NCI-H2029 (cell line): ENCODE data around the gene ESR2.
"Not testable (repeated sequence)": the region's sequence is repeated elsewhere in the genome, so short reads cannot be mapped to it uniquely, and the experiment has no call there.

Experiments used
- DNase-seq: peaks from one replicate; lab custom pipeline; 2025; lab: John Stamatoyannopoulos, UW

The ESR2 gene

DNA sequence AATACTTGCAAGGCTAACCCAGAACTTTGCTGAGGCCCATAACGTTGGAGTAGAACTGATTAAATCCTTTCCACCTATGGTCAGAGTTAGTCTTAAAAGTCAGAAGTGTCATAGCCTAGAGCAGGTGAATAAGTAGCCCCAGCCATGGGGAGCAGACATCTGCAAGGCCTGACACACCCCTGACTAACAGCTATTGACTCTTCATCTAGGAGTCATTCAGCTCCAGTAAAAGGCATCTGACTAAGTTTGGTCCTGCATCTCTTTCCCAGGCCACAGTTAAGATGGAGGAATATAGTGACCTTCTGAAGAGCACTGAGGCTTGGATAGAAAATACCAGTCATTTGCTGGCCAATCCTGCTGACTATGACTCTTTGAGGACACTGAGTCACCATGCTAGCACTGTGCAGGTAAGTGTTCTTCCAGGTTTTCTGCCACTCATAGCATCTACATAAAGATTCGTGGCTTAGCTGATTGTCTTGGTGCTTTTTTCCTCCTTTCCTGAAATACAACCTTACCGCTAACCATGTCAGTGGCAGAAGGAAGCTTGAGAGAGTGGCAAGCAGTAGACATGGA, 212.9 kb downstream of the ESR2 start:
- no peak for DNase-seq

DNA sequence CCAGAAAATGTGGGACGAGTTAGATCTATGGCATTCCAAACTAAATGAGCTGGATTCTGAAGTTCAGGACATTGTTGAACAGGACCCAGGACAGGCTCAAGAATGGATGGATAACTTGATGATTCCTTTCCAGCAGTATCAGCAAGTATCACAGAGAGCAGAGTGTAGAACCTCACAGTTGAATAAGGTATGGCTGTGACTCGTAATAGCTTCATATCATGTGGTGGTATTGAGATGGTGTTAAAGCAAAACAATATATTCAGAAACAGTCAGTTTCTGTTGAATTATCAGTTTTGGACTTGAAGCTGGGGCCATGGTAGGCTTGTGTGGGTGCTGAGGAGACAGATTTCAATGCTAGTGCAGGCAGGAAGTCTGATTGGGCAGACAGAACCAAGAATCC, 213.7 kb downstream of the ESR2 start:
- DNase-seq, result no peak

DNA sequence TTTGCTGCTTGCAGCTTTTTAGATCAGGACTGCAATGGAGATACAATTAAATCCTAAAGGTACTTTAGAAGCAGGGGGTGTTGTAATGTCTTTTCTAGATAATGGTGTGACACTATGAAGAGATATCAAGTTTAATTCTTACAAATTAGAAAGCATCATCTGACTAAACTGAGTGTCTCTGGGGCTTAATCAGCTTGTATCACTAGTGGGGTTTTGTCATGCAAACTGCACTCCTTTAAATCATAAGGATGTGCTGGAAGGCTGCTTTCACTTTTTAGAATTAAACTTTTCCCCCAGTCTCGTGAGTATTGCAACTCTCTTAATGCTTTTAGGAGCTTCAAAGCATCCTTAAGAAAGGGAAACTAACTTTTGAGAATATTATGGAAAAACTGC, 218.6 kb downstream of the ESR2 start:
- DNase-seq, result no peak

DNA sequence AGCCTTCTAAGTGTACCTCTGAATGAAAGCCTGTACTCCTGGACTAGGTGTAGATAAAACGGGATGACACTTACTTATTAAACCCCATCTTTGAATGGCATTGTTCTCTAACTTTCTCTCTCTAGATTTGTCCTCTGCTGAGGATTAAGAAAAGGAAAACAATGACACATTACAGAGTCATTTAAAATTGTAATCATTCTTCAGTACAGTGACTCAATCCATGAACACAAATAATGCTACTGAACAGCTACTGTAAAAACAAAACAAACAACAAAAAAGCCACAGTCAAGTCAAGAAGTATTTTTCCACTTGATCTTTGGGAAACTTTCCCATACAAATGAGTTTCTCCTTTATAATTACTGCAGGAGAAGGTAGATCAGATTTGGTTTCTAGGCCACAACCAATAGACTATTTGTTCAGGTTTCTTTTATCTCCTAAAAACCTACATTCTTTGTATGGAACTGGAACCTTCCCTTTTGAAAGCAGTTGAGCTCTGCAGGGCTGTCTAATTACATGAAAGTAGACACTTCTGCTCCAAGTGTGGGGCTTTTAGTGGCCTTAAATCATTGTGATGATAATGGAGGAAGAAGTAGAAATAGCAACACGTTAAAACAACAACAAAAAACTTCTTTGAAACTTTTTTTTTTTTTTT, 219.1 kb downstream of the ESR2 start:
- no peak for DNase-seq

DNA sequence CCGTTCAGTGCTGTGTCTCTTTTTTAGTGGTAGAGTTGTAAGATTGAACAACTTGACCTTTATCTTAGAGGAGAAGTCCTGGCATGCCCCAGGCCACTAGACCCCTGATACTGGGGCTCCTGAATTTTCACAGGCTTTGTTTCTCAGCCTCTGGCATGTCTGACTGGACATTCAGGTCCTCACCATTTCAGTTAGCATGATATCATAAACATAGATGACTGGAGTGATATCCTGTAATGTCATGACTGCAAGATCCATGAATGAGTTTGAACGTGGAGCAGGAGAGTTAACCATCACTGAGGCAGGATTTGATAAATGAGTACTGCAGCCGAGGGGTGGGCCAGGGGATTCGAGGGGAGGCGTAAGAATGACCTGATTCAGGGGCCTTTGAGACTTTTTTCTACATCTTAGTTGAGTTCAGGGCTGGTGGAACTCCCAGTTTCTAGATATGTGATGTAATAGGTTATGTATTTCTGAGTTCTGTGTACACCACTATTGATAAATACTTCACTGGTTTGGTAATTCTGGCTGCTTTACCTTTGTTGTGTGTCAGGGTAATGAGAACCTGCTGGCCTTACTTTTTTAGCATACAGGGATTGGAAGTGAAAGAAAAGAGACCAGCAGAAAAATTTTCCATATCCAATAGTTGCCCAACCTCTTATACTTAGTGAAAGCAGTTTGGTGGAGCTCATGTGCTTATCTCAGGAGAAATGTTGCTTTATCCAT, 224.4 kb downstream of the ESR2 start:
- no peak for DNase-seq

DNA sequence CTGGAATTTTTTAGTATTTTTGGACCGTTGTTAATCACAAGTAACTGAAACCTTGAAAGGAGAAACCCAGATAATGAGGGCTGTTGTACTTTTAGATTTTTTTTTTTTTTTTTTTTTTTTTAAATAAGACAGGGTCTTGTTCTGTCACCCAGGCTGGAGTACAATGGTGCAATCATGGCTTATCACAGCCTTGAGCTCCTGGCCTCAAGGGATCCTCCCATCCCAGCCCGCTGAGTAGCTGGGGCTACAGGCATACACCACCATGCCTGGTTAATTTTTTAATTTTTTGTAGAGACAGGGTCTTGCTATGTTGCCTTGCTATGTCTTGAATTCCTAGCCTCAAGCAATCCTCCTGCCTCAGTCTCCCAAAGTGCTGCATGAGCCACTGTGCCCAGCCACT, 229.7 kb downstream of the ESR2 start:
- DNase-seq, result no peak

DNA sequence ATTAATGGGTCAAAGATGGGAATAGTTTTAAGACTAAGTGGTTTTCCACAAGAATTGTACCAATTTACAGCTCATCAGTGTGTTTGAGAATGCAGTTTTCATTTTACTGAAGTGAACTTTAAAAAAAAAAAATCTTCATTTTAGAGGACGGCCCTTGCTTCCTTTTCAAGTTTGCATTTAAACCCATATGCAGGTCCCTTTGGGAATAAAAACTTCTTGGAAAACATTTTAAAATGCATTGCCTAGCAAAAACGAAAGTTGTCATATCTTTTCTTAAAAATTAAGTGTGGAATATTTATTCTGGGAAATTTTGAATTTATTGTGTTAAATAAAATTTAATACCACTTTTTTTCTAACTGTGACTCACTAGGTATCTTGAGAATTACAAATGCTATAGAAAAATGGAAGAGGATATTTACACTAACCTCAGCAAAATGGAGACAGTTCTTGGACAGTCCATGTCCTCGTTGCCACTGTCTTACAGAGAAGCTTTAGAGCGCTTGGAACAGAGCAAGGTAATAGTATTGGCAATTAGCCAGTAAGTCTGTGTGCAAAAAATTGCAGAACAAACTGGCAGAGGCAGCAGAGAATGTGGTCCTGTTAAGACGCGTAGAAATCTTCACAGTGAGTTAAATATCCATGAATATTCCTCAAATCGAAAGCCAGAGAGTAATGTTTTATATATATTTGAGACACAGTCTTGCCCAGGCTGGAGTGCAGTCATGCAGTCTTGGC, 231.6 kb downstream of the ESR2 start:
- no peak for DNase-seq

DNA sequence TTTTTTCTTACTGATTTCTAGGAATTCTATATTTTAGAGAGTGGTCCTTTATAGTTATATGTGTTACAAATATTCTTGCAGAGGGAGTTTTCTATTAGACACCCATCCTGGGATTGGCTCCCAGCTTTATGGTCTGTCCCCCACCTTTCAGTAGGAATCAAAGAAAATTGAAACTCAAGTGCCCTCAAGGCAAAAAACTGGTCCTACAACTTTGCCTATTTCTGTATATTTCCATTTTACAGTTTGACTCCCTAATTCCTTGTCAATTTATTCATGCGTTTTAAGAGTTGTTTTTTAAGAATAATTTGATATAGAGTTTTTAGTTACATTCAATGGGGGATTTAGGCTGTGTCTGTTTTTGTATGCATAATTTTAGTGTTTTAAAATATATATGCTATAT, 232.5 kb downstream of the ESR2 start:
- DNase-seq, result no peak

DNA sequence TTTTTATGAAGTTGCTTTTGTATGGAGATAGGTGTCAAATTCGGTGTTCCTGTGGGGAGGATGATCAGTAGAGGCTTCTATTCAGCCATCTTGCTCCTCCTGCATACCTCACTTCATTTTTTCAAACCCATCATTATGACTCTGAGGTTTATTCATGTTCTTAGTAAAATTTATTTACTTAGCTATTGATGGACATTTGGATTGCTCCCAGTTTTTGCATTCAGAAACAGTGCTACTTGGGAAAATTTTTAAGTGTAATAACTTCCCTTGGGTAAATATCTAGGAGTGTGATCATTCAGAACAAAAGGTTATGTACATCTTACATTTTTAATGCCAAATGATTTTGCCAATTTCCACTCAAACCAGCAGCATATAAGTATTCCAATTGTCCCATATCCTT, 233.1 kb downstream of the ESR2 start:
- no peak for DNase-seq

DNA sequence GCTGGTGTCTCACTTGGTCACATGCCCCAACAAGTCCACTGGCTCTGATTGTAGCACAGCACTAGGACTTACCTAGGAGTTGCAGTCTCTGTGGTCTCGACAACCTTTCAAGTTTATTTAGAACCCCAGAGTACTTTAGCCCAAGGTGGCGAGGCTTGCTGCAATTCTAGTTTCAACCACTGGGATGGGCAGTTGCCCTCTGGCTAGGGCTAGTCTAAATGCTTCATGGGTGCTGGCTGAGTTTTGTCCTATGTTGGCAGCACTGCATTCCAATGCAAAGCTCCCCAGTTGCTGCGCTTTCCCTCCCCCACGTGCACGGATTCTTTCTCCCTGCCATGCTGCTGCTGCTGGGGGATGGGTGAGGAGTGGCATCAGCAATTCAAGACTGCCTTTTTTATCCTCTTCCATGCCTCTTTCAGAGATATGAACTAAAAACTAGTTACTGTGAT, 233.5 kb downstream of the ESR2 start:
- no peak for DNase-seq

DNA sequence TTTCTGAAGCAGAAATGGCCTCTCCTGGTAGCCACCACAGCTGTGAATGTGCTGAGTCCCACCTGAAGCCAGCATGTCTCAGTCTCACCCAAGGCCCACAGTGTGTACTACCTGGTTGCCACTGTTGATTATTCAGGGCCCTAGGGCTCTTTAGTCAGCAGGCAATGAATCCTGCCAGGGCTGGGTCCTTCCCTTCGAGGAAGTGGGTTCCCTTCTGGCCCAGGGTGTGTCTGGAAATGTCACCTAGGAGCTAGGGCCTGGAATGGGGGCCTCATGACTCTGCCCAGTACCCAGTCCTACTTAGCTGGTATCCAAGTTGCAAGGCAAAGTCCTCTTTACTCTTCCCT, 234.0 kb downstream of the ESR2 start:
- no peak for DNase-seq

DNA sequence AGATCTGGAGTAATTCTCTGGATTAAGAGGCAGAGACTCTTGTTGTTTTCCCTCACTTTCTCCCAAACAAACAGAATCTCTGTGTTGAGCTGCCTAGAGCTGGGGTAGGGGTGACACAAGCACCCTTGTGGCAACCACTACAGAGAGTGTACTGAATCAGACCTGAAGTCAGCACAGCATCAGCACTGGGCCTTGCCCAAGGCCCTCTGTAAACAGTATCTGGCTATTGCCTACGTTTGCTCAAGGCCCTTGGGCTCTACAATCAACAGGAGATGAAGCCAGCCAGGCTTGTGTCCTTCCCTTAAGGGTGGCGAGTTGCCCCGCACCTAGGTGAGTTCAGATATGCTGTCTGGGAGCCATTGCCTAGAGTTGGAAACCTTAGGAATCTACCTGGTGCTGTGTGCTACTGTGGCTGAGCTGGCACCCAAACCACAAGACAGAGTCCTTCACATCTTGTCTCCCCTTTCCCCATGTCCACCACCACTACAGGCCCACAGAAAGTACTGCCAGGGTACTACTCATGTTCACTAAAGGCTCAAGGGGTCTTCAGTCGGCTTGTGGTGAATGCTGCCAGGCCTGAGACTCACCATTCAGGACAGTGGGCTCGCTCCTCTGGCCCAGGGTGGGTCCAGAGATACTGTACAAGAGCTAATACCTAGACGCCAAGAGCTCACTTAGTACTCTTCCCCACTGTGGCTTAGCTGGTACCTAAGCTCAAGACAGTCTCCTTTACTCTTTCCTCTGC, 234.5 kb downstream of the ESR2 start:
- no peak for DNase-seq

DNA sequence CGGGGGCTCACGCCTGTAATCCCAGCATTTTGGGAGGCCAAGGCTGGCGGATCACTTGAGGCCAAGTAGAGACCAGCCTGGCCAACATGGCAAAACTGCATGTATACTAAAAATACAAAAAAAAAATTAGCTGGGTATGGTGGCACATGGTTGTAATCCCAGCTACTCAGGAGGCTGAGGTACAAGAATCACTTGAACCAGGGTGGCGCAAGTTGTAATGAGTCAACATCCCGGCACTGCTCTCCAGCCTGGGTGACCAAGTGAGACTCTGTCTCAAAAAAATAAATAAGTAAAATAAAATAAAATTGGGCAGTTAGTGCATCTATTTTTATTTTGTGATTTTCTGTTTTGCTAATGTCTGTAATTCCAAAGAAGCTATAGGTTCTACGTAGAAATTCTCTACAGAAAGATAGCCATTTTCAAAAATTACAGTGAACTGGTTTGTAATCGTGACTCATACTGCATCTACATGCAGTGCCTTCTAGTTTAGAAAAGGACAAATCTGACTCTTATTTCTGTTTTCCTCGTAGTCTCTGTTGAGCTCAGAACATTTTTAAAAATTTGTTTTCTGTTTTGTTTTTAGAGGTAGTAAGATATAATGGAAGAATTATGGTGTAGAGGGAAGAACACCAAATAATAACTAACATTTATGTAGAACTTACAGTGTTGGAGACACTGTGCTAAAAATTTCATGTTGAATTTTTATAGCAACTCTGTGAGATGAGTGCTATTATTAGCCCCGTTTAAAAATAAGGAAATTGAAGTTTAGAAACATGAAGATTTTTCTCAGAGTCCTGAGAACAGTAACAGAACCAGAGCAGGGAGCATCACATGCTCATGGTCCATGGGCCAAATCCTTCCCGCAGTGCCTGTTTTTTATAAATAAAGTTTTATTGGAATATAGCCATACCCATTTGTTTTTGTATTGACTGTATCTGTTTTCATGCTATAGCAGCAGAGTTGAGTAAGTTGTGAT, 240.2 kb downstream of the ESR2 start:
- DNase-seq, result no peak

DNA sequence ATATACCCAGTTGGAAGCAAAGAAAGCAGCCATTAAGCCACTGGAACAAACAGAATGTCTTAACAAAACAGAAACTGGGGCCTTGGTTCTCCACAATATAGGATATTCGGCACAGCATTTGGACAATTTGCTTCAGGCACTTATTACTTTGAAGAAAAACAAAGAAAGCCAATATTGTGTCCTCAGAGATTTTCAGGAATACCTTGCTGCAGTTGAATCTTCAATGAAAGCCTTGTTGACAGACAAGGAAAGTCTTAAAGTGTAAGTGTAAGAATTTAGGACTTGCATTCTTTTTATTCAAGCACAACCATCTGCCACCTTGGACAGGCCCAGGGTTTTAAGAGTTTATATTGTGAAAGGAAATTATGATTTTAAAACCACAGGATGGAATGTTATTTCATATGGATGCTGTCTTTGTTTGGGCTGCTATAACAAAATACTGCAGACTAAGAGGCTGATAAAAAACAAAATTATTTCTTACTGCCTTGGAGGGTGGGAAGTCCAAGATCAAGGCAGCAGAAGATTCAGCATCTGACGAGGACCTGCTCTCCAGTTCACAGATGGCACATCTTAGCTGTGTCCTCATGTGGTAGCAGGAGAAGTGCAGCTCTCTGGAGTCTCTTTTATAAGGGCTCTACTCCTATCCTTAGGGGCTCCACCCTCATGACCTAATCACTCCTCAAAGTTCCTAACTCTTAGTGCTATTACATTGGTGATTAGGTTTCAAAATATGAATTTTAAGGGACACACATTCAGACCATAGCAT, 244.4 kb downstream of the ESR2 start:
- no peak for DNase-seq

DNA sequence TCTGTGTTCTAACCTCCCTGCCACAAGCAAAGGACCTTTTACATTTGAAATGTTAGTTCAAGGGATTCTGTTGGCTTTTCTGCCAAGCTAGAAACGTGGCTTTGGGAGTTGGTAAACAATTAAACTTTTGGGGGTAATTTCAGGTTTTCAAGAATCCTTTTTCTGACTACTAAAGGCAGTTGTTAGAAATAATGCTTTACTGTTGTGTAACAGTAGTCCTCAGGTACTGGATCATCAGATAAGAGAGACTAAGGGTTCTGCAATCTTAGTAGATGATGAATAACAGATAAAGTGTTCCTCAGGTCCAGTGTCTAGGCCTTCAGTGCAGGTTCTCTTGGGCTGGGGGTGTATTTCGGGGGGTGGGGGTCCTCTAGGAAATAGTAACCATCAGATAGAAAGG, 249.1 kb downstream of the ESR2 start:
- no peak for DNase-seq

DNA sequence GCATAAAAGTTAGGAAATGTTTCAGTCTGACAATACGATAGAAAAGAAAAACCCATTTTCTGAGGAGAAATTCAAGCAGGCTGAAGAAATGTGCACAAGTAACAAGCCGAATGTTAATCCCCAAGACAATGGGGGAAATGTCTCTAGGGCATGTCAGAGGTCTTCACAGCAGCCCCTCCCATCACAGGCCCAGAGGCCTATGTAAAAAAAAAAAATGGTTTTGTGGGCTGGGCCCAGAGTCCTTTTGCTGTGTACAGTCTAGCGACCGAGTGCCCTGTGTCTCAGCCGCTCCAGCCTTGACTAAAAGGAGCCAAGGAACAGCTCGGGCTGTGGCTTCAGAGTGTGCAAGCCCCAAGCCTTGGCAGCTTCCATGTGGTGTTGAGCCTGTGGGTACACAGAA, 250.9 kb downstream of the ESR2 start:
- DNase-seq, result not testable (repeated sequence)

DNA sequence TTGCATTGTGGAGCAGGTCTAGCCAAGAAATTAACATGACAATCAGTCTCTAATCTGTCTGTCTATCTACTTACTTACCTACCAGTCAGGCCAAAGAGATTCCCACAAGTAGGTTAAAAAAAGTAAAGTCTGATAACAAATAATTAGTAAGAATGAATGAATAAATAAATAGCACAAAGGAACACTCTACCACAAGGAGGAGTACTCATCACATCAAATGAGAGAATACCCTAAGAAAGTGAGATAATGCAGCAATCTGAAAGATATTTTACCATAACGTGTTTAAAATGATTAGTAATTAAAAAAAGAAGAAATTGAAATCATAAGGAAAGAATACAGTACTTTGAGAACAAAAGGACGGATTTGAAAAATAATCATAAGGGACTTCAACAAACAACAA, 254.1 kb downstream of the ESR2 start:
- no peak for DNase-seq

DNA sequence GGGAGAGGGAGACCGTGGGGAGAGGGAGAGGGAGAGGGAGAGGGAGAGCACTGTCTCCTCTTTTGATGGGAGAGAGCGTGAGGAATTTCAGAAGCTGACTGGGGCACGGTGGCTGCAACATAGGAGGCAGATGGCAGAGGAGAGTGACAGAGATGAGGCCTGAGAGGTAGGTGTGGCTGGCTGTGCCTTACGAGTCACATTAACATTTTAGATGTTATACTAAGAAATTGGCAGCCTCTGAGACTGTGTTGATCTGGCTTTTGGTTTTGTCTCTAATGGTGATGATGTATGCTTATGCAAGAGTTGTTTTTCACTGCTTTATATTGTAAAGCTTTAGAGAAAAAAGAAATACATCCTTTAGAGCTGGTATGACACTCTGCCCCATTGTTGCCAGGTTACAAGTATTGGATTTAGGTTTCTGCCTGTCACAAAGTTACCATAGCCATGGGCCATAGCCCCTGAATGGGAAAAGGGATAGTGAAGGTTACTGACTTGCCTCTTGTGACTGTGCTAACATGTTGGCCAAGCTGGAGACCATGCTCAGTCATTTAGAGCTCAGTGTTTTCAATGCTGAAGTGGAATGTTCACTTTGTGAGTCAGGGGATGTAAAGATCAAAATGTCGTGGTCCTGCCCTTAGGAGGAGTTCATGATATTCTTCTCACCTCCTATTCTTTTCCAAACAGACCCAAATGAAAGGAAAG, 255.2 kb downstream of the ESR2 start:
- no peak for DNase-seq

DNA sequence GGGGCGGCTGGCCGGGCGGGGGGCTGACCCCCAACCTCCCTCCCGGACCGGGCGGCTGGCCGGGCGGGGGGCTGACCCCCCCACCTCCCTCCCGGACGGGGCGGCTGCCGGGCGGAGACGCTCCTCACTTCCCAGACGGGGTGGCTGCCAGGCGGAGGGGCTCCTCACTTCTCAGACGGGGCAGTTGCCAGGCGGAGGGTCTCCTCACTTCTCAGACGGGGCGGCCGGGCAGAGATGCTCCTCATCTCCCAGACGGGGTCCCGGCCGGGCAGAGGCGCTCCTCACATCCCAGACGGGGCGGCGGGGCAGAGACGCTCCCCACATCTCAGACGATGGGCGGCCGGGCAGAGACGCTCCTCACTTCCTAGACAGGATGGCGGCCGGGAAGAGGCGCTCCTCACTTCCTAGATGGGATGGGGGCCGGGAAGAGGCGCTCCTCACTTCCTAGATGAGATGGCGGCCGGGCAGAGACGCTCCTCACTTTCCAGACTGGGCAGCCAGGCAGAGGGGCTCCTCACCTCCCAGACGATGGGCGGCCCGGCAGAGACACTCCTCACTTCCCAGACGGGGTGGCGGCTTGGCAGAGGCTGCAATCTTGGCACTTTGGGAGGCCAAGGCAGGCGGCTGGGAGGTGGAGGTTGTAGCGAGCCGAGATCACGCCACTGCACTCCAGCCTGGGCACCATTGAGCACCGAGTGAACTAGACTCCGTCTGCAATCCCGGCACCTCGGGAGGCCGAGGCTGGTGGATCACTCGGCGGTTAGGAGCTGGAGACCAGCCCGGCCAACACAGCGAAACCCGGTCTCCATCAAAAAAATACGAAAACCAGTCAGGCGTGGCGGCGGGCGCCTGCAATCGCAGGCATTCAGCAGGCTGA, 256.1 kb downstream of the ESR2 start:
- DNase-seq, result not testable (repeated sequence)
